CD4-positive, alpha-beta T cell treated with Interleukin-10 for 1 hour (primary cell): ENCODE results near the gene ITGA1.

Source experiments
- DNase-seq: peaks from one replicate; pipeline ENCODE4 v3.0.0-alpha.2; 2020

The ITGA1 gene

DNA sequence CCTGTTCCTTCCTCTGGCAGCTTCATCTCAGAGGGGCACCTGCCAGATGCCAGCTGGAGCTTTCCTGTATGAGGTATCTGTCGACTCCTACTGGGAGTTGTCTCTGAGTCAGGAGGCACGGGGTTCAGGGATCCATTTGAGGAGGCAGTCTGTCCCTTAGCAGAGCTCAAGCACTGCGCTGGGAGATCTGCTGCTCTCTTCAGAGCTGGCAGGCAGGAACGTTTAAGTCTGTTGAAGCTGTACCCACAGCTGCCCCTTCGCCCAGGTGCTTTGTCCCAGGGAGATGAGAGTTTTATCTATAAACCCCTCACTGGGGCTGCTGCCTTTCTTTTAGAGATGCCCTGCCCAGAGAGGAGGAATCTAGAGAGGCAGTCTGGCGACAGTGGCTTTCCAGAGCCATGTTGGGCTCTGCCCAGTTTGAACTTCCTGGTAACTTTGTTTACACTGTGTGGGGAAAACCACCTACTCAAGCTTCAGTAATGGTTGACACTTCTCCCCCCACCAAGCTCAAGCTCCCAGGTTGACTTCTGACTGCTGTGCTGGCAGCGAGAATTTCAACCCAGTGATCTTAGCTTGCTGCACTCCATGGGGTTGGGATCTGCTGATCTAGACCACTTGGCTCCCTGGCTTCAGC, 189.7 kb downstream of the ITGA1 start:
- no peak for DNase-seq

DNA sequence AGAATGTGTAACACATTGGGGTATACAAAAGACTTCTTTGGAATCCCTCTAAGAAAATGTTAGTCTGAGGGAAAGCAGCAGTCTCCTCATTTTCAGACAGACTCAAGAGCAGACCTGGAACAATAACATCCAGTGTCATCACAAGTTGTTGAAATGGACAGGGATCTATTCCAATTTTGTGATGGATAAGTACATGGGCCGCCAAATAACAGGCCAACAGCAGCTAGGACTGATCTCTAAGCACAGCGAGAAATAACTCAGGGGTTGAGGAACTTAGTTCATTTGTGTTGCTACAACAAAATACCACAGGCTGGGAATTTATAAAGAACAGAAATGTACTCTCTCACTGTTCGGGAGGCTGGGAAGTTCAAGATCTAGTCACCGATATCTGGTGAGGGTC, 193.8 kb downstream of the ITGA1 start:
- no peak for DNase-seq

DNA sequence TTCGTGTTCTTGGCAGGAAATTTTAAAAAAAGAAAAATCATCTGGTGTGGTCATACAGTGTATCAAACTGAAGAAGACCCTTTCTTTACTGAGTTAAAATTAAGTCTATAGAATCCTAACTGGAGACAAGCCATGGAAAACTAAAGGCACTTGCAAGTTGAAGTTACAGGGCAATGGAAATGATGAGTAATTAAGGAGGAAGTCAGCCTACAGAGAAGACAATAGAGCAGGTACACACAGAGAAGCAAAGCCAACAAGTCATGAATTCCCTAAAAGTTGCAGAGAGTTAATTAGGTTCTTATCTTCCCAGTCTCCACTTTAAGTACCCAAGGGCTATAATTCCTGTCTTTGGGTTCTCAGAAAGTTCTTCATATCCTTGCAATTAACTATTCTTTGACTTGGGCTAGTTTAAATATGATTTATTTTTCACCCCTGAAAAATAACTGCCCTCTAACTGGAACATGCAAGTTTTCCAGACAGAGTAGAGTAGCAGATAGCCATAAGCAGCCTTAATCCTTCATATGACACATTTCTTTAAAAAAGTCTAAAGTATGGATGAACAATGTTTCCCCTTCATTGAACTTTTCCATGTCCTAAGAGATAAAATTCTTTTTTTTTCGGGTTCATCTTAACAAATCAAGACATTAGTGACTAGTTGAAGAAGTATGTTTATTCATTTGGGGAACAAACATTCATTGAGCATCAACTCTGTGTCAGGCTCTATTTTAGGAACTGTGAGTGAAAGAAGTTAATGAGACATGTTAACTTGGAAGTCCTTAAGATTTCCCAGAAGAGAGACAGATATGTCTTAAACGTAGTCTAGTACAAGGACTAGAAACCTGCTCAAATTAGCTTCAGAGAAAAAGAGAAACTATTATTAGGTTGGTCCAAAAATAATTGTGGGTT, 196.3 kb downstream of the ITGA1 start:
- no peak for DNase-seq

DNA sequence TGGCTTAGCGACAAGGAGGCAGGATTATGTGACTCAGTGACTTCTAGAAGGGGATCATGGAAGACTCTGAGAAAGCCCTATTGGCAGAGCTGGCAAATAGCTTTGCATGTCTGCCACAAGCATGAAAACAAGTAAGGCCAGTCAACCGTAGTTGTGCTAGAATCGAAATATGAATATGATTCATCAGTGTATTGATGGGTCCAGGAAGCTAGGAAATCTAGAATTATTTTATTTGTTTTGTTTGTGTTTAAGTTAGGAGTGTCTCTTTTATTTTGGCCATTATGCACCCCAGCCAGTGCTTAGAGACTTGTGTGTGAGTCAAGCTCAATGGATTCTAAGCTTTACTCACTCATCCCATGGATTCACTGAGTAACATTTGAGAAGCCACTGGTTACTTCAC, 197.6 kb downstream of the ITGA1 start:
- DNase-seq = no peak

DNA sequence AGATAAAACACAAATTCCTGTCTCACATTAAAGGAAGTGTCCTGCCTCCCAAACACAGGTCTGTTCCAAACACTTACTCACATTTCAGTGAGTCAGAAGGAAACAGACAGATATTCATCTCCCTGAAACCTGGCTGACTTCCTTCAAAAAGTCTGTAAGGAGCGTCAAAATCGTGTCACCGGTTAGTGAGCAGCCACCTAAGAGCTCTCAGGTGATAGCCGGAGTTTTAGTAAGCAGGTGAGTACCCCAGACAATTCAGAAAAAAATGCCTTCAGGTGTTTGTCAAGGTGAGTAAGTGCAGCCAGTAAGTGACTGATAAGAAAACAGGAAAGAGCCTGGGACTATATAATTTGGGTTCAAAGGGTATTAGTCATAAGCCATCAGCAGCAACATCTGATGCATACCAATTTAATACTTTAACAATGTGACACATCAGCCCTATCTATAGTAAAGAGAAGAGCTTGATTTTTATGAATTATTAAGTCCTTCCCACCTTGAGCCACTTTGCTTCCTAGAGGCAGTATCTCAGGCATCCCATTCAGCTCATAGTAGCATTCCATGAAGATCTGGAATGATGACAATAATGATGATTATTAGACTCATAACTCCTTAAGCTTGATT, 200.1 kb downstream of the ITGA1 start:
- DNase-seq = no peak

GRCh38 chr5:52988335-52989024, 200.8 kb downstream of the ITGA1 start:
- no peak for DNase-seq

- DNase-seq = peak; percentile 17
Observed at GRCh38 chr5:52989025-52989780, 201.5 kb downstream of the ITGA1 start, which contains the start of gene ITGA2. Gene ITGA2, plus strand, starts transcription at chr5:52989352. Its CDS starts 117 bp downstream, at chr5:52989469.

GRCh38 chr5:52989781-52990527, 202.2 kb downstream of the ITGA1 start:
- DNase-seq = peak; percentile 30

DNA sequence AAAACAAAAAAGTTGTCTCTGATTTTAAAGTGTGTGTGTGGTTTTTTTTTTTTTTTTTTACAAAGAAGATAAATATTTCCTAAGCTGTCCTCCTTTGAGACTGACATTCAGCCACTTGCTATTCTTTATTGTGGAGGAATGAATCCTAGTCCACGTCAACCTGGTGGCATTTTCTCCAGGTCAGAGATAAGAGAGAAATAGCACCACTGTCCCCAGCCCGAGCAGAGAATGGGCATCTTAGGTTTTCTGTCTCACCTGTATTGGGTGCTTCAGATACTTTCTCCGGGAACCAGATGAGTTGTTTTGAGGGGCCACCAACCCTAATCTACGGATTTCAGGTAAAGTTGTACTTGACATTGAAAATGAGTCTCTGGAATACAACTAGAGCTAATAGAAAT, 202.8 kb downstream of the ITGA1 start:
- DNase-seq = no peak

DNA sequence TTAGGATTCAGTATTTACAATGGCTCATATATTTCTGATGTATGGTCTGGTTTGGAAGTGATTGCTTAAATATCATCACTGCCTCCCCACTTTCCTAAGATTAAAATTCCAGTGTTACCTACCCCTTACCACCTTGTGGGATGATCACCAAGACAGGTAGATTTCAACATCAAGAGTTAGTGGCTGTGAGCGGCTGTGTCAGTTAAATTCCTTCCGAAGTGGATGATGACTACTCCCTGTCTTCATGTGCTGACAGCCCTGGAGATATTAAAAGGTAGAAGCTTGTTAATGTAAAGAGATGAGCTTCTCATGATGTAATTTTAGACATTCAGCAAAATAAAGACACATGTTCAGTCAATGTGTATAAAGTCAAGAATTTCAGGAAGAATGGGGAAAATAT, 205.7 kb downstream of the ITGA1 start:
- DNase-seq = no peak

DNA sequence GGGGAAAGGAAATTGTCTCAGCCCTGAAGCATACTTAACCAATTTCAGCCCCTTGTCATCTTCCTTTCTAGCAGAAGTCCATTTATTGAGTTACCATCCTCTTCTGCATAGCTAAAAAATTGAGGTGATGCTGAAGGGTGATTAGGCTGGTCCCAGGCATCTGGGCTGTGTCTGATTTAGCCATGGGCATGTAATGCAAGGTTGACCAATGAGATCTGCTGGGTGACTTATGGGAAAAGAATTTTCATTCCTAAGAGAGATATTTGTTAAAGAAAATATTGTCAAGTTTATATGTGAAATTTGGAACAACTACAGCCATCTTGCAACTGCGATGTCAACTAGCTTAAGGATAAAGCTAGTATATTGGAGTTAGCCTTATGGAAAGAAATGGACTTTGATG, 206.6 kb downstream of the ITGA1 start:
- DNase-seq = no peak

DNA sequence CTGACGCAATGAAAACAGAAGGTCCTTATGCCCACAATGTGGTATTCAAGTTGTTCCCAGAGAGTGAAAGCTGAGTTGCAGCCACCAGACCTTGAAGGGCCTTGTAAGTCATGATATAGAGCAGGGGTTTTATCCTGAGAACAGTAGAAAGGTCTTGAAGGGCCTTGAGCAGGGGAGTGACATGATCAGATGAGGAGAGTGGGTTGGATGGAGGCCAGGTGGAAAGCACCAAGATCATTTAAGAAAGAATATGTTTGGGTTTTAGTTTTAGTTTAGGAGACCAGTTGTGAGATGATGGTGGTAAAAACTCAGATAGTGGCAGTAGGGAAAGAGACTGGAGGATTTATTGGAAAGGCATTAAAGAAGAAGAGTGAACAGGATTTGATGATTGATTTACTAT, 207.4 kb downstream of the ITGA1 start:
- no peak for DNase-seq

DNA sequence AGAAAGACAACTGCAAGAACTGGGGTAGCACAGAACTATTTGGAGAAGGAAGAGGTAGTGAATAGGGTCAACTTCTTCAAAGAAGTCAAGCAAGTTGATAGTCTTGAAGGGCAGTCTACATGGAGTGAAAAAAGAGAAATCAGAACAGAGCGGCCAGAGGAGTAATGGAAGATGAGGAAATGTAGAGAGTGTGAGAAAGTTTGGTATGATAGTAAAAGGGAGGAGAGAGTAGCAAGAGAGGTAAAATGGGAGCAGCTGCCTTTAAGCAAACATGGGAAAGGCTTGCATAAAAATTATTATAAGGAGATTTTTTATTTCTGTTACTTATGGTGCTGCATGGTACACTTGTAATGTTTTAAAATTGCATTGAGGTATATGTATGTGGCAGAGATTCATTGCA, 208.2 kb downstream of the ITGA1 start:
- no peak for DNase-seq

DNA sequence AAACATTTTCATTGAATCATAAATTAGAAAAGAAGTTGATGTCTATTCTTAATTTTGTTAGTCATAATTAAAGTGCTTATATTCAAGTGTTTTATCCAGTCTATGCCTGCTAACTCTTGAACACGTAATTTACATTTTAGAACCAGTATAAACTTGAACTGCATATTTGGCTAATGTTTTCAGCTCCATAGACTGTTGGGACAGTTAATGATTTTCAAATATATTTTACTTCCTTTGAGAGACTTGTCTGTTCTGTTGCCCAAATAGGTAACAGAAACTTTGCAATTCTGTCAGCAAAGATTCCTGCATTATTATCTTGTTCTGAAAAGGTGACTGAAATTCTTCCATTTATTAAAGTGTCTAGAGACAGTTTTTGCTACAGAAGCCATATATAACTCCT, 209.3 kb downstream of the ITGA1 start:
- no peak for DNase-seq

DNA sequence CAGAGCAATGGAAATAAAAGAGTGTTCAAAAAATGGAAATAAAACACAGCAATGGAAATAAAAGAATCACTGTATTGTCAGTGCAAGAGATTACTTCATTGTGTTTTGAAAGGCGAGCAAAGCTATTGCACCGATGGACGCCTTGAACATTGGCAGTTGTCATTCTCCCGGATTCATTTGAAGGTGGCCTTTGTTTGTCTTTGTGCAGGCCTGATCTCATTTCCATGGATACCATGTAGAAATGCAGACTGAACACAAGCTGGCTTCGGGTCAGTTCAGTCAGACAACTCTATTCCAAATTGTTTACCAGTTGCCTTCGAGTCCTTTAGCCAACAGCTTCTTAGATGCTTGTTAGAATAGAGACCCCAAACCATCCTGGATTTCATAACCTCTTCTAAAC, 209.7 kb downstream of the ITGA1 start:
- DNase-seq = no peak

DNA sequence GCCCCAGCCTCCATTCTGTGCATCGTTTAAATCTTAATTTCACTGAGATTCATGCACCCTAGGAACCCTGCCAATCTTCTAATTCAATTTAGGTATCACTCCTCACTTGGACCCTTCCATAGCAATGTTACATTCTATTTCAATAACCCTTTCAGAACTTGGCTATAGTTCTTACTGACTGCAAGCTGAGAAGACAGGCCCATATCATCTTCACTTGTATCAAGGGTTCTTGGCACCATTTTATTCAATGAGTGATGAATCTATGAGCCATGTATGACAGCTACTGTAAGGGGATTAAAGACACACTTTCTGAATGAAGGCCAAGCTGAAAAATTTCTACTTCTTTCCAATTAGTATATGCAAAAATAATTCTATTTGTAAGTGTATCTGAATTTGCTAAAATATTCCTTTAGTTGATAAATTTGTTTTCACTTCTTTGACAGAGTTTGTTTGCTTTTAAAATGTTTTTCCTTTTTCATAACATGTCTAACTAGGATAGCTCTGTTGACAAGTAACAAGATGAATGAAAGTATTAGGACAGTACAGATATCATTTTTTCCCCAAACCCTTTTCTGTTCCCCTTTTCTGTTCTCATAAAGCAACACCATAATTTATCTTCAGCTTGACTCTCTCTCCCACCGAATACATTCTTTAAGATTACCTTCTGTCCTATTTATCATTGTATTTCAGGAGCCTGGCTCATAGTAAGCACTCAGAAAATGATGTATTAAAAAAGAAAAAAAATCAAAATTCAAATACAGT, 211.0 kb downstream of the ITGA1 start:
- DNase-seq = no peak

GRCh38 chr5:52999344-52999949, 211.7 kb downstream of the ITGA1 start:
- DNase-seq = no peak

GRCh38 chr5:53001541-53001940, 213.8 kb downstream of the ITGA1 start:
- DNase-seq = no peak

DNA sequence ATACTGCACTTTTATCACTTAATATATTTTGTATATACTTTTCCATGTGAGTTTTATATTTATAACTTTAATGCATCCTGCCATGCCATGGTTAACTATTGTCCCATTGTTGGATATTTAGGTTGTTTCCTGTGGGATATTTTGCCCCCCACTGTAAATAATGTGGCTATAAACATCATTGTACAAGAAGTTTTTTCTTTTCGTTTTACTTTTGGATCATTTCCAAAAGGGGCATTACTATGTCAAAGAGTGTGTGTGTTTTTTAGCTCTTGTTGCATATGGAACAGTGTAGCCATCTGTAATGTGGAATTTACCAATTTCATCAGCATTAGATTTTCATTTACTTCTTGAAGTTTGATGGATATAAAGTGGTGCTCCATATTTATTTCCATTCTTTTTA, 214.8 kb downstream of the ITGA1 start:
- no peak for DNase-seq

DNA sequence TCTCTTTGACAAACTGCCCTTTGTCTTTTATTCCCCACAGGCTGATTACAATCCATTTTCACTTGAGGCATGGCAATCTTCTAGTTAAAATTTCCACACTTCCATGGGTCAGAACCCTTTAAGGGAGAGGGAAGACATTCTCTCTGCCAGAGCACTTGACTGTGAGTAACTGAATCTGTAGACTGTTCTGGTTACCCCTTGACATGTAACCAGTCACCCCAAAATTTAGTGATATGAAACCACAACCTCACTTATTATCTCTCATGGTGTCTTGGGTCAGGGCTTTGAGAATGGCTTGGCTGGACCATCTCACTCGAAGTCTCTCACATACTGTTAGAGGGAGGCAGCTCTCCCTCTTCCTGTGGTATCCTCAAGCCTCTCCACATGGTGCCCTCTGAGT, 215.4 kb downstream of the ITGA1 start:
- DNase-seq = no peak
